Activated CD8-positive, alpha-beta T cell treated with anti-CD3 and anti-CD28 coated beads for 36 hours (primary cell): ENCODE measurements around the gene BMP8B. TPM values are rescaled to one million over a fixed set of nuclear protein-coding genes. Genes with fewer than 3 reads are reported as not detected.

ENCODE experiments used
- ATAC-seq: fragments of 200-7000 bp; cut with Tn5 transposase; one replicate; pipeline ENCODE4 v1.10.0; 2021; ENCODE audit warnings: mild to moderate bottlenecking, moderate library complexity
- CTCF ChIA-PET: fragments of 350-600 bp; sonication (Branson Sonifier 250); formaldehyde crosslinking; loops from one replicate; lab custom pipeline; 2021; ENCODE audit warnings: antibody characterized with exemption; lab: Charles Lee
- POLR2A ChIA-PET: fragments of 350-600 bp; sonication (Branson Sonifier 250); formaldehyde crosslinking; loops from one replicate; lab custom pipeline; 2021; ENCODE audit warnings: antibody characterized with exemption; lab: Charles Lee
- DNase-seq: peaks from one replicate; pipeline ENCODE4 v3.0.0-alpha.2; 2020
- H3K27ac Mint-ChIP-seq: one replicate; pipeline ENCODE4 v1.8.0; 2021; ENCODE audit warnings: mild to moderate bottlenecking, mixed read lengths
- H3K27me3 Mint-ChIP-seq: one replicate; pipeline ENCODE4 v1.8.0; 2021; ENCODE audit warnings: mixed read lengths
- H3K36me3 Mint-ChIP-seq: one replicate; pipeline ENCODE4 v1.8.0; 2021; ENCODE audit warnings: low read depth, mixed read lengths
- H3K4me1 Mint-ChIP-seq: one replicate; pipeline ENCODE4 v1.8.0; 2021; ENCODE audit warnings: low read depth, mixed read lengths
- H3K4me3 Mint-ChIP-seq: one replicate; pipeline ENCODE4 v1.8.0; 2021; ENCODE audit warnings: mild to moderate bottlenecking, moderate library complexity, mixed read lengths
- H3K9me3 Mint-ChIP-seq: one replicate; pipeline ENCODE4 v1.8.0; 2021; ENCODE audit warnings: mixed read lengths
- CTCF ChIP-seq: fragments of 200-600 bp; IDR thresholded peaks from one replicate; pipeline ENCODE4 v1.8.0; 2022; ENCODE audit warnings: antibody characterized with exemption, mild to moderate bottlenecking
- intact Hi-C: fragments of 100-400 bp; cut with micrococcal nuclease; formaldehyde crosslinking; loops from one replicate; pipeline ENCODE4 v1.10.0; 2022
- total RNA-seq, 2 experiments: library from RNA; stranded (reverse); gene quantifications; one replicate each; pipeline ENCODE4 v1.2.3, GENCODE V29; 2021

Gene BMP8B
- total RNA-seq, 2 experiments from 2014 or later, result 0.36 to 0.51 TPM

- peak; percentile 61 for TF ChIP-seq CTCF
- intact Hi-C loops, result loop anchor here (5.0 kb wide), 2 partner anchors 53 to 113 kb away; no protein-coding TSS in a partner anchor
- H3K4me1 Mint-ChIP-seq, result no peaks in the 10 kb centered on the region
- H3K9me3 Mint-ChIP-seq, result no peaks in the 10 kb centered on the region
- ChIA-PET CTCF (interaction anchor here (0.6 to 4.3 kb wide), 22 partner anchors 9 to 161 kb away, joined by 3 to 58 read pairs (median 4); partner anchors contain the start of genes HPCAL4, NT5C1A and PPIE), POLR2A (interaction anchor here (0.6 kb wide), 1 partner anchor 157 kb away, joined by 3 read pairs; no protein-coding TSS in a partner anchor)
- H3K27ac Mint-ChIP-seq, result no peak overlapping the region
- H3K4me3 Mint-ChIP-seq, result no peak overlapping the region
- DNase-seq, result no peak
- H3K36me3 Mint-ChIP-seq, result no peaks in the 10 kb centered on the region
- peak; percentile 56 for ATAC-seq
- H3K27me3 Mint-ChIP-seq, result peaks cover 41% of the 10 kb centered on the region
Measured at GRCh38 chr1:39720094-39720999, 68.3 kb downstream of the BMP8B start.

- Mint-ChIP-seq H3K27ac (no peak overlapping the region), H3K4me1 (no peaks in the 10 kb centered on the region), H3K36me3 (no peaks in the 10 kb centered on the region), H3K9me3 (no peaks in the 10 kb centered on the region), H3K27me3 (peaks cover 40% of the 10 kb centered on the region), H3K4me3 (no peak overlapping the region)
- ATAC-seq (no peak), DNase-seq (no peak)
- POLR2A ChIA-PET, result no interaction called here
- CTCF ChIA-PET, result interaction anchor here (0.8 to 4.3 kb wide), 5 partner anchors 59 to 111 kb away, joined by 3 to 58 read pairs (median 7); no protein-coding TSS in a partner anchor
- TF ChIP-seq CTCF, result no peak
- intact Hi-C loops, result no loop called here
Measured at GRCh38 chr1:39717809-39718208, 70.9 kb downstream of the BMP8B start.

DNA sequence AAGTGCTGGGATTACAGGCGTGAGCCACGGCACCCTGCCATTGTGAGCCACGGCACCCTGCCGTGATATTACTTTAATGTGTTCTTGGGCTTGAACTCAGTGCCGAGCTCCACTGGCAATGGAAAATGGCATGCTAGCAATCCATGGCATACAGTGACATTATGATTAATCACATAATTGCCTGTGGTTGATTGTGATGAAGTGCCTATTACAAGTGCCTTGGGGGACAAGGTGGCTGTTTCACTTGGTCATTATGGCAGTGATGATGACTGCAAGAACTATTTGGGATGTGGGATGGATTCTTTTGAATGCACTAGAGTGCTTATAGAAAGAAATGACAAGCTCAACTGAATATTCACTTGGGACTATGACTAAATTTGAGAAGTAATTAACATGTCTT is 75.1 kb downstream of the BMP8B start:
- ChIA-PET POLR2A (no interaction called here), CTCF (interaction anchor here (0.7 to 3.3 kb wide), 6 partner anchors 12 to 105 kb away, joined by 3 to 14 read pairs (median 8); partner anchors contain the start of gene NT5C1A)
- DNase-seq (no peak), ATAC-seq (no peak)
- peaks cover 36% of the 10 kb centered on the region for H3K27me3 Mint-ChIP-seq
- no peaks in the 10 kb centered on the region for H3K9me3 Mint-ChIP-seq
- H3K27ac Mint-ChIP-seq, result no peak overlapping the region
- H3K4me3 Mint-ChIP-seq, result no peak overlapping the region
- no peaks in the 10 kb centered on the region for H3K4me1 Mint-ChIP-seq
- H3K36me3 Mint-ChIP-seq, result no peaks in the 10 kb centered on the region
- no peak for TF ChIP-seq CTCF
- intact Hi-C loops, result no loop called here

DNA sequence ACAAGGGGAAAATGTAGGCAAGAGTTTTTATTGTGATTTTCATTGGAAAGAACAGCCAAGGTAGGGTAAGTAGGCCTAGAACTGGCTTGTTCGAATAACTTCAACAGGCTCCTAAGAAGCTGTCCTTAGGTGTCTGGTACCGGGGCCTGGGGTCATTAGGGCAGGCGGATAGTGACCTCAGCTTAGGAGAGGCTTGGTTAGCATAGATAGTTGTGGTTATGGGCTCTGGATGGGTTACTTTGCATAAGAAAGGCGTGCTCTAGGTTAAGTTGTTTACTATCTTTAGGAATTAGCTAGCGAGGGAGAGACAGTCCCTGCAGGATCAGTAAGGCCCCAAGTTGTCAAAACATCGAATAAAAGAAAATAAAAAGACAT is 76.7 kb downstream of the BMP8B start:
- H3K27me3 Mint-ChIP-seq, result peaks cover 23% of the 10 kb centered on the region
- no peak for TF ChIP-seq CTCF
- DNase-seq (no peak), ATAC-seq (no peak)
- H3K4me1 Mint-ChIP-seq, result no peaks in the 10 kb centered on the region
- no peak overlapping the region for H3K27ac Mint-ChIP-seq
- H3K4me3 Mint-ChIP-seq, result no peak overlapping the region
- intact Hi-C loops, result no loop called here
- CTCF ChIA-PET, result interaction anchor here (0.6 to 3.3 kb wide), 6 partner anchors 10 to 133 kb away, joined by 3 to 14 read pairs (median 8); partner anchors contain the start of gene NT5C1A
- POLR2A ChIA-PET, result no interaction called here
- H3K36me3 Mint-ChIP-seq, result no peaks in the 10 kb centered on the region
- no peaks in the 10 kb centered on the region for H3K9me3 Mint-ChIP-seq
